ENCODE results near the gene COMMD4.
"Not testable (repeated sequence)": the region's sequence is repeated elsewhere in the genome, so short reads cannot be mapped to it uniquely, and the experiment has no call there.

The COMMD4 gene

GRCh38 chr15:75383986-75384385 is 48.1 kb downstream of the COMMD4 start:
- DNase-seq (ENCODE audit: low spot score): not testable (repeated sequence)
